Peyer's patch (tissue), 4 donors: ENCODE data around the gene PATZ1.

Experiments used
- POLR2A ChIP-seq, 2 donors: fragments of 450-650 bp; IDR thresholded peaks; one replicate each; pipeline ENCODE4 v1.5.1; 2017; ENCODE audit warnings: antibody characterized with exemption in 2 of 2, mild to moderate bottlenecking in 2 of 2, moderate library complexity in 2 of 2
- TF ChIP-seq, protein P1 (sequence below), 6 experiments: fragments of 450-650 bp in 4 of 6; fragments of 200-600 bp in 2 of 6; sonication (generic) in 1 of 6; IDR thresholded peaks; one replicate each; pipeline ENCODE4 v1.5.1; 2017 to 2019; ENCODE audit warnings: antibody characterized with exemption in 6 of 6, mild to moderate bottlenecking in 3 of 6, moderate library complexity in 1 of 6

DNA sequence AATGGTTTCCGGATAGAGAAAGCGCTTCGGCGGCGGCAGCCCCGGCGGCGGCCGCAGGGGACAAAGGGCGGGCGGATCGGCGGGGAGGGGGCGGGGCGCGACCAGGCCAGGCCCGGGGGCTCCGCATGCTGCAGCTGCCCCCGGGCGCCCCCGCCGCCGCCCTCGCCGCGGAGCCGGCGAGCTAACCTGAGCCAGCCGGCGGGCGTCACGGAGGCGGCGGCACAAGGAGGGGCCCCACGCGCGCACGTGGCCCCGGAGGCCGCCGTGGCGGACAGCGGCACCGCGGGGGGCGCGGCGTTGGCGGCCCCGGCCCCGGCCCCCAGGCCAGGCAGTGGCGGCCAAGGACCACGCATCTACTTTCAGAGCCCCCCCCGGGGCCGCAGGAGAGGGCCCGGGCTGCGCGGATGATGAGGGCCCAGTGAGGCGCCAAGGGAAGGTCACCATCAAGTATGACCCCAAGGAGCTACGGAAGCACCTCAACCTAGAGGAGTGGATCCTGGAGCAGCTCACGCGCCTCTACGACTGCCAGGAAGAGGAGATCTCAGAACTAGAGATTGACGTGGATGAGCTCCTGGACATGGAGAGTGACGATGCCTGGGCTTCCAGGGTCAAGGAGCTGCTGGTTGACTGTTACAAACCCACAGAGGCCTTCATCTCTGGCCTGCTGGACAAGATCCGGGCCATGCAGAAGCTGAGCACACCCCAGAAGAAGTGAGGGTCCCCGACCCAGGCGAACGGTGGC, 69.5 kb downstream of the PATZ1 start:
- TF ChIP-seq, protein P1, sequence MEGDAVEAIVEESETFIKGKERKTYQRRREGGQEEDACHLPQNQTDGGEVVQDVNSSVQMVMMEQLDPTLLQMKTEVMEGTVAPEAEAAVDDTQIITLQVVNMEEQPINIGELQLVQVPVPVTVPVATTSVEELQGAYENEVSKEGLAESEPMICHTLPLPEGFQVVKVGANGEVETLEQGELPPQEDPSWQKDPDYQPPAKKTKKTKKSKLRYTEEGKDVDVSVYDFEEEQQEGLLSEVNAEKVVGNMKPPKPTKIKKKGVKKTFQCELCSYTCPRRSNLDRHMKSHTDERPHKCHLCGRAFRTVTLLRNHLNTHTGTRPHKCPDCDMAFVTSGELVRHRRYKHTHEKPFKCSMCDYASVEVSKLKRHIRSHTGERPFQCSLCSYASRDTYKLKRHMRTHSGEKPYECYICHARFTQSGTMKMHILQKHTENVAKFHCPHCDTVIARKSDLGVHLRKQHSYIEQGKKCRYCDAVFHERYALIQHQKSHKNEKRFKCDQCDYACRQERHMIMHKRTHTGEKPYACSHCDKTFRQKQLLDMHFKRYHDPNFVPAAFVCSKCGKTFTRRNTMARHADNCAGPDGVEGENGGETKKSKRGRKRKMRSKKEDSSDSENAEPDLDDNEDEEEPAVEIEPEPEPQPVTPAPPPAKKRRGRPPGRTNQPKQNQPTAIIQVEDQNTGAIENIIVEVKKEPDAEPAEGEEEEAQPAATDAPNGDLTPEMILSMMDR (IDR thresholded peaks at IDR 0.05) = no peak
- no peak for TF ChIP-seq POLR2A (IDR thresholded peaks at IDR 0.05)
